H54 (cell line): ENCODE measurements around the gene CROT.

Source experiments
- DNase-seq: peaks from one replicate; pipeline ENCODE4 v3.0.0; 2011; ENCODE audit warnings: low spot score, mixed read lengths; ENCODE audit not compliant: insufficient read length
- FAIRE-seq: peaks from 3 replicates; lab custom pipeline; 2011; peaks lifted over from hg19 to GRCh38; lab: Jason Lieb, UNC
- POLR2A ChIP-seq: IDR thresholded peaks from 2 replicates; pipeline ENCODE4 v1.6.1; 2011; ENCODE audit warnings: low read depth, mild to moderate bottlenecking, low read length

The CROT gene

DNA sequence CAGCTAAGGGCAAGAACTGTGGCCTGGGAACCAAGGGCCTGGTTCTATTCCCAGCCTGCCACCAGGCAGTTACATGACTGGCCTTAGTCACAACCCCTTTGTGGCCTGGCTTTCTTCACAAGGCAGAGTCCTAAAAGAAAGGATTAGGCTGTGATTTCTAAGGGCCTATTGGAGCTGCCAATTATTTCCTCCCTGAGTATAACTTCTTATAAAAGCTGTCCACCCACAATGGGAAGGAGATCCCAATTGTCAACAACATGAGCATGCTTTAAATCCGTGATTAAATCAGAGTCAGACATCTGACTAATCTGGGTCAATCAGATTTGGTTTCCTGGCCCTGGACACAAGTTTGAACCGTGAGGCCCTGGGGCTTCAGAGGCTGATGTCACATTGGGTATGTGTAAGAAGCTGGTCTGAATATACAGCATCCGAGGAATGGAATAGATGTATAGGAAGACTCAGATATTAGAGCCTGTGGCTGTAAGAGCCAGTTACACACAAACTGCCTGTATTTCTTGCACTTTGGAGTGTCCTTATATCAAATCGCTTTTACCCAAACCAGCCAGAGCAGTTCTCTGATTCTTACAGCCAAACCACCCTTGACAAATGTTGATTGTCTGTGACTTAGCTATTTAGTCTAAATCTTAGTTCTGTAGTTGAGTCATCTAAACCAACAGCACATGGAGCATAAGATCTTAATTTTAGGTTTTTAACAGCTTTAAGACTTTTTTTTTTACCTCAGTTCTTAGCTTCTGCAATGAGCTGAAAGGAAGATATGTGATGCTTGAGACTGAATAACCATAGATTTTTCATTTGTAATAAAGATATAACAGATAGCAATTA is 68.7 kb downstream of the CROT start:
- no peak for FAIRE-seq
- TF ChIP-seq POLR2A = no peak
- DNase-seq = peak; percentile 2

DNA sequence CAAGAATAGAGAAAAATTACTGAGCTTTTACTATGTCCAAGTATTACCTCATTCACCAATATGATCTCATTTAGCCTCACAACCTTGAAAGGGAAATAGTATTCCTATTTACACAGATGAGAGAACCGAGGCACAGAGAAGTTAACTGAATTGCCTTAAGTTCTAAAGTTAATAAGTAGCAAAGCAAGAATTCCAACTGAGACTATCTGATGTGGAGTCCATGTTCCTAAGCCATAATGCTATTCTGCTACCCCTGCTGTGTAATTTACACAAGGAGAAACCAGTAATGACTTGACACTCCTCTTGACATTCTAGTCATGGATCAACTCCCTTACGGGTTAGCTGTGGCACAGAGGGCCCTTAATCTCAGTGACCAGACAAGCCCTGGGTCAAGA is 69.3 kb downstream of the CROT start:
- no peak for TF ChIP-seq POLR2A
- FAIRE-seq = no peak
- no peak for DNase-seq

DNA sequence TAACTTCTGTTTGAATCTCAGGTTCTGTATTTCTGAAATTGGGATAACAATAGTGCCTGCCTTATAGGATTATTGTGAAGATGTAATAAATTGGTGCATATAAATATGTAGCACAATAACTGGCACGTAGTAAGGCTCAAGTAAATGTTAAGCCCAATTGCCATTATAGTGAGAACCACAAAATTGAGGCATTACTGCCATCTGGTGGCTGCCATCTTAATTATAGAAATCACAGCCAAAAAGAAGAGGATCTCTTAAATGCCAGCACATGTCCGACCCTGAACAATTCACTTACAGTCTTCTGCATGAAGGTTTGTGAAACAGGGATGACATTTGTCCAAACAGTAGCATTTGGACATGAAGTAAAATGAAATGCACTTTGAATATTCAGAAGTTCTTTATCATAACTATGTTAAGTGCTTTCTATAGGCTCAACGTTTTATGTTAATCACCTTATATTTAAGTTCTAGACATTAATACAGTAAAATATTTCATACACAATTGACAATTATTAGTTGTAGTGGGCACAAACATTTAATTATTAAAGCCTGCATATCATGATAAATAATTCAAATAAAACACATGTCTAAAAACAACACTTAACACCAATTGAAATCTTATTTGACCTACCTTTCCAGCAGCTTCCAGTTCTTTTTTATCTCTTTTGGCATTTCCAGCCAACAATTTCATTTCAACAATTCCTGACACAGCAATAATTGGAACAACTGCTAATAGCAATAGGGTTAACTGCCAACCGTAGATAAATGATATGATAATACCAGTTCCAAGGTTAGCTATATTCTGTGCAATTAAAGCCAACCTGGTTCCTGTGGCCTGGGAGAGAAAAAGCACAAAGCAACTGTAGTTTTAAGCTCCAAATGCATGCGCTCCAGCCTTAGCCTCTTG is 71.5 kb downstream of the CROT start:
- FAIRE-seq = peak; percentile 87
- TF ChIP-seq POLR2A = no peak

DNA sequence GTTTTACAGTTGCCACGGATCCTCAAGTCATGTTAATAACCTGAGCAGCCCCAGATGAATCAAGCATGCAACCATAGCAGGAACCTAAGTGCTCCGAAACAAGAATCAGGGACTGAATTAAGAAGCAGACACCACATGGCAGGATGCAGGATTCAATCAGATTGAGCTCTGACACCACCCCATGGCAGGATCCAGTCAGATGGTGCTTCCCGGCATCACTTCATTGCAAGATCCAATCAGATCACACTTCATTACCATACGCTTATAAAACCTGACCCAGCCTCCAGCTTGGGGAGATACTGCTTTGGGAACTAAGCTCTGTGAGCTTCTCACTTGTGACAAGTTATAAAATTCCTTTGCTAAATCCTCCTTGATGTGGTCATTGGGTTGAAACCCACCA is 74.7 kb downstream of the CROT start:
- FAIRE-seq = no peak
- no peak for DNase-seq
- TF ChIP-seq POLR2A = no peak

More for the DNA sequence above, 71.5 kb downstream of the CROT start:
- no peak for DNase-seq

DNA sequence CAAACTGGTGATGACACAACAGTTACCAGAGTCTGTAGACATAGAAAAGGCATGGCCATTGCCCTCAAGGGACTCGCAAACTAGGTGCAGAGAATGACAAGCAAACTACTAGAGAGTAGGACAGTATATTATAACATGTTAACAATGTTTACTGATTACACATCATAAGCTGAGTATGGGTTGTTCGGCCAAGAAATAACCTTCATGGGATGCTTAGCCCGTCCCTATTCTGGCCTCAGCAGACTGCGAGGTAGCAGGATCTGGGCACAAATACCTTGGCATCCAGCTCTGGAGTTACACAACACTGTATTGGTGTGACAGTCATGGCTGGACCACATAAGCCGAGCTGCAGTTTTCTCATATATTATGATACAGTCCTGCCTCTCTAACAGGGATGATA is 78.6 kb downstream of the CROT start:
- no peak for DNase-seq
- FAIRE-seq = no peak
- TF ChIP-seq POLR2A = no peak

DNA sequence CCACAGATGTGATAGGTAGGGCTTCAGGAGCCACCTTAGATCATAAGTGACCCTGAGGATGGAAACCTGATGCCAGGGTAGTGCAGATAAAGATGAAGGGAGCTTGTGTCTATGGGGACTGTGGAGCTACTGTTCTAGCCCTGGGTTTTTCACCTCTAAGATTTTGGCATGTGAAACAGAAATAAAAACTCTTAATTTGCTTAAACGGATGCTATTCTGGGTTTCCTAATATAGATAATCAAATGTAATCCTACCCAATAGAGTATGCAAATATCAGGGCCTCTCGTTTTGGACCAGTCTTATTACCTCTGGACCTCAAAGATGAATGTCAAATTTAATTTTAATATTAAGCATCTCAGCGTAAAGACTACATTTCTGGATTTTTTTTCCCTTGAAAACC is 80.7 kb downstream of the CROT start:
- FAIRE-seq (no peak), DNase-seq (no peak)
- TF ChIP-seq POLR2A = no peak

DNA sequence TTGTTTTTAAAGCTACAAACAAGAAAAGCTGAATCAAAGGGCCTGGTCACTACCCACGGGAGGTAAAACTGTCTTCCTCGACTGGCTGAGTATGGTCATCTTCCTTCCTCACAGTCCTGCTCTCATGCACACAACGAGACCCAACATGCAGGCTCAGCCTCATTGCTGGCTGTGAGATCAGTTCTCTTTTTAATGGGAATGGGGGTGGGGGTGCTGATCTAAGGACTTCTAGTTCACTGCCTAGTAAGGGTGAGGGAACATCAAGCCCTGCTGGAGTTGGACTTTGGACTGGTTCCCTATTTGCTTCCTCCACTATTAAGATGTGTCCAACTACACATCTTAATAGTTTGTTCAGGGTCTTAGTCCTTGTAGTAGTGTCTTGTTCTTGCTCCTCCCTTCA is 81.8 kb downstream of the CROT start:
- FAIRE-seq = no peak
- no peak for DNase-seq
- TF ChIP-seq POLR2A = no peak

DNA sequence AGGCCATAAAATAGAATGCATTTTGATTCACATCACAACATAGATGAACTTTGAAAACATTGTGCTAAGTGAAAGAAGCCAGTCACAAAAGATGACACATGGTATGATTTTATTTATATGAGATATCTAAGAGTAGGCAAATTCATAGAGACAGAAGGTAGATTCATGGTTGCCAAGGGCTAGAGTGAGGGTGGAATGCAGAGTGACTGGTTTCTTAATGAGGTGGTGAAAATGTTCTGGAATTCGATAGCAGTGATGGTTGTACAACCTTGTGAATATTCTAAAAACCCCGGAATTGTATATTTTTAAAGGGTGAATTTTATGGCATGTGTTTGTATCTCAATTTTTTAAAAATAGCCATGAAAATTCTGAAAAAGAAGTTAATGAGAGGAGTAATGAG is 87.1 kb downstream of the CROT start:
- DNase-seq (no peak), FAIRE-seq (no peak)
- no peak for TF ChIP-seq POLR2A

DNA sequence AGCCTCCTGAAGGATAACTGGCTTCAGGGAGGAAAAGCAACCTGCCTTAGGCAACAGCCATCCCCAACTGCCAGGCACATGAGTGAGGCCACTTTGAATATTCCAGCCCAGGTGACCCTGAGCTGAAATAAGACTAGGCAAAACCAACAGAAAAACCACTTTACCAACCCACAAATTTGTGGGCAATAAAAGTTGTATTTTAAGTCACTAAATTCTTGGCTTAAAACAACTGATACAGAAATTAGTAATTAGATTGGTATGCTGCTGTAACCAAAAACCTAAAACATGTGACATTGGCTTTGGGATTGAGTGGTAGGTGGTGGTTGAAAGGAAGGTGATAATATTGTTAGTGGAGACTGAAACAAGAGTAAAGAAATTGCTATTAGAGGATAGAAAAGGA is 90.1 kb downstream of the CROT start:
- FAIRE-seq = no peak
- no peak for TF ChIP-seq POLR2A
- no peak for DNase-seq

DNA sequence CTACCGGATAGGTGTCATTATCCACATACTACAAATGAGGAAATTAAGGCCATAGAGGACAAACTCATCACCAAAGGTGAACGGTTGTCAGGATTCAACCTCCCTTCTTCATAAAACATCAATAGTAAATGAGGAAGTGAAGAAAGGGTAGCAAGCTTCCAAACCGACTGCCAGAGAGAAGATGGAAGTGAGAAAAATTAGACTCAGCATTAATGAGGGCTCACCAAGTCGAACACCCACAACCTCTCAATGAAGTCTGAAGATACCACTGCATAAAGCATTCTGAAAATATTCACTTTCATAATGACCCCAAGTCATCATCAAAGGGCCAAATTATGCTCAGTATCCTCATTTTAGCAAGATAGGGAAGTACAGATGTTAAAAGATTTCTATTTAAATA is 100.4 kb downstream of the CROT start:
- no peak for DNase-seq
- TF ChIP-seq POLR2A = no peak
- no peak for FAIRE-seq

DNA sequence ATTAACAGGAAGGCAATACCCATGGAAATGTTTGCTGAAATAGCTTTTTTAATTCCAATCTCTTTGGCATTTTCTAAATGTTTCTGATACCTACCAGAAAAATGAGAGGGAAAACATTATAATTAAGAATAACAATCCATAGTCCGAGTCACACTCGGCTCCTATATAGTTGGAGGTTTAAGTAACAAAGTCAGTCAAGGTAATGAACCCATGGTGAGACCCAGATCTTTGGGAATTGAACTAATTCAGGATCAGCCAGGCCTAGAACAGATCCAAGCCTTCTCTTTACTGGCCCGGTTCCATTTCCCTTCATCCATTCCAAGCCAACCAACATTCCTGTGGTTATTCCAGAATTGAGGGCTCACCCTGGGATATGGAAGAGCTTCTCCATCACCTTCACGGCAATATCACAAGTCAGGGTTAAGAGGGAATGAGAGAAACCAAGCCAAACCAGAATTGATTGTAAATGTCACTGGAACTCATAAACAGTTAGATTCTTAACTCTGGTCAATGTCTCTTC is 101.7 kb downstream of the CROT start:
- TF ChIP-seq POLR2A = no peak
- no peak for DNase-seq
- FAIRE-seq = no peak

DNA sequence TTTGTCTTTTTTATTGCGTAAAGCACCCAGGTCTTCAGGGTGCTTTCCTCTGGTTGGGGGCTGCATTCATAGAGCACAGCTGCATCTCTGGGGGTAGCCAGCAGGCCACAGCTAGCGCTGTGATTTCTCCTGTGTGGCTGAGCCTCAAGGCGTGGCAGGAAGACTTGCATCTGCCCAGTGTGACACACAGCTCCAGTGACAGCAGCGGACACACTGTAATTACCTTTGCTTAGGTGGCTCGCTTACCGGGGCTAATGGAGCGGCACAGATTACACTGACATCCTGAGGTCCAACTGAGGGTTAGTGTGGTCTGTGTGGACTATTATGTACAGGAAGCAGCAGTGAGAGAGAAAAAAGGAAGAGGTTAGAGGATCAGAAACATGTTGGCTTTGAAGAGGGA is 102.9 kb downstream of the CROT start:
- DNase-seq (no peak), FAIRE-seq (no peak)
- TF ChIP-seq POLR2A = no peak
